ENCODE results near the gene PBX4.

PBX4 gene

DNA sequence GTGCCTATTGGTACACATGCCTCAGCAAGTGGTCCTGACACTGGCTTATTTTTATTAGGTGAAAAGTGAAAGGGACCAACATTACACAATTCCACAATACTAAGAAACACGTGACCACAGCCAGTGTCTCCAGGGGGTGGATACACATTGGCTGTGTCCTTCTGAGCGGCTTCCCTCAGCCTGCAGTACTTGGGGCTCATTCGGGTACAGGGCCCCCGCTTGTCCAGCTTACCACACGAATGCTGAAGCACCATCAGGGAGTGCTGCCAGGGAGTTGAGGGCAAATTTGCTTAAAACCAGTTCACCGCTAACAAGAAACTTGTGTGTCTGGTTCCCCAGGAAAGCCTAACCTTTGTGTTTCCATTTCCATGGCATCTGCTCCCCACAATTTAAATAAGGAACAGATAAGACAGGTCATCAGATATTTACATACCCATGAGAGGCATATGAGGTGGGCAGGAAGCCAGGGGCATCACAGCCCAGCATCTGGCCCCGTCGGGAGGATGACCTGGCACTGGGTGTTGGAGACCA is 23.3 kb downstream of the PBX4 start:
- TF ChIP-seq, protein P1, sequence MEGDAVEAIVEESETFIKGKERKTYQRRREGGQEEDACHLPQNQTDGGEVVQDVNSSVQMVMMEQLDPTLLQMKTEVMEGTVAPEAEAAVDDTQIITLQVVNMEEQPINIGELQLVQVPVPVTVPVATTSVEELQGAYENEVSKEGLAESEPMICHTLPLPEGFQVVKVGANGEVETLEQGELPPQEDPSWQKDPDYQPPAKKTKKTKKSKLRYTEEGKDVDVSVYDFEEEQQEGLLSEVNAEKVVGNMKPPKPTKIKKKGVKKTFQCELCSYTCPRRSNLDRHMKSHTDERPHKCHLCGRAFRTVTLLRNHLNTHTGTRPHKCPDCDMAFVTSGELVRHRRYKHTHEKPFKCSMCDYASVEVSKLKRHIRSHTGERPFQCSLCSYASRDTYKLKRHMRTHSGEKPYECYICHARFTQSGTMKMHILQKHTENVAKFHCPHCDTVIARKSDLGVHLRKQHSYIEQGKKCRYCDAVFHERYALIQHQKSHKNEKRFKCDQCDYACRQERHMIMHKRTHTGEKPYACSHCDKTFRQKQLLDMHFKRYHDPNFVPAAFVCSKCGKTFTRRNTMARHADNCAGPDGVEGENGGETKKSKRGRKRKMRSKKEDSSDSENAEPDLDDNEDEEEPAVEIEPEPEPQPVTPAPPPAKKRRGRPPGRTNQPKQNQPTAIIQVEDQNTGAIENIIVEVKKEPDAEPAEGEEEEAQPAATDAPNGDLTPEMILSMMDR (IDR thresholded peaks at IDR 0.05; ENCODE audit: control extremely low read depth, extremely low read depth, low read depth, missing control alignments): no peak
- DNase-seq (ENCODE audit: extremely low spot score): no peak
- ChIA-PET CTCF (interaction anchor here (1.4 kb wide), 1 partner anchor 62 kb away, joined by 4 read pairs; no protein-coding TSS in a partner anchor), POLR2A (interaction anchor here (0.7 kb wide), 1 partner anchor 27 kb away, joined by 3 read pairs; no protein-coding TSS in a partner anchor)

DNA sequence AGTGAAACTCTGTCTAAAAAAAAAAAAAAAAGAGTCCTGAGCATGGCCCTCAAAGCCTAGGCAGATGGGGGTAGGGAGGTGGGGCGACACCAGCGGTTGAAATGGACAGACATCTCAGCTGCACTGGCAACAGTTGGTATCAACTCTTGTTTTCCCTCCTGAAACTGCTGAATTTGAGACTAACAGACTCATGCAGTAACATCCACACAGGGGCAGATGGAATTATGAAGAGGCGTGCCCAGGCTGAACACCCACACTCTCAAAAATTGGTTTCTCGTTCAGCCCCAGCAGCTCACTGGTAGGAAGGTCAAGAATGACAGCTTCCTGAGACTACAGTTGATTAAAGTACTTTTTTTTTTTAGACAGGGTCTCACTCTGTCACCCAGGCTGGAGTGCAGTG is 24.1 kb downstream of the PBX4 start:
- TF ChIP-seq, protein P1 (IDR thresholded peaks at IDR 0.05; ENCODE audit: control extremely low read depth, extremely low read depth, low read depth, missing control alignments): no peak

DNA sequence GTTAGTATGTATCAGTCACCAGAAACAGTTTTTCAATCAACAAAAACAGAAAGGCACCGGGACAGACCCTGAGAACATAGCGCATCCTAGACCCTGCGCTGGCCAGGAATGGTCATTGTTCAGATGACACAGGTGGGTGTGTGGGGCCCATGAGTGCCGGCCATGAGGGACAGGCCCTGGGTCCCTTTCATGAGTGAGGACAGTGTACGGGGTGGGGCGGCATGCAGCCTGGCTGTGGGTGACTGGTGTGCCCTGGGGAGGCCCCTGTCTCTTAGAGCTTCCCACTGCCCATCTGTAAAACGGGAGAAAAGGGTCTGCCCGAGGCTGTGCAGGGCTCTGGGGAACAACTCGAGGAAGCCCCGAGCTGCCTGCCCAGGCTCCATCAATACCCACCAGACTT is 25.8 kb downstream of the PBX4 start:
- TF ChIP-seq, protein P1 (IDR thresholded peaks at IDR 0.05; ENCODE audit: control extremely low read depth, extremely low read depth, low read depth, missing control alignments): no peak
- CTCF ChIA-PET: interaction anchor here (1.3 to 2.0 kb wide), 3 partner anchors 13 to 61 kb away, joined by 3 to 7 read pairs (median 5); no protein-coding TSS in a partner anchor
- no peak for DNase-seq (ENCODE audit: extremely low spot score)
- POLR2A ChIA-PET: no interaction called here

More for the DNA sequence above, 24.1 kb downstream of the PBX4 start:
- CTCF ChIA-PET: no interaction called here
- no peak for DNase-seq (ENCODE audit: extremely low spot score)
- POLR2A ChIA-PET: interaction anchor here (0.6 to 0.7 kb wide), 2 partner anchors 28 to 69 kb away, joined by 3 read pairs; no protein-coding TSS in a partner anchor

DNA sequence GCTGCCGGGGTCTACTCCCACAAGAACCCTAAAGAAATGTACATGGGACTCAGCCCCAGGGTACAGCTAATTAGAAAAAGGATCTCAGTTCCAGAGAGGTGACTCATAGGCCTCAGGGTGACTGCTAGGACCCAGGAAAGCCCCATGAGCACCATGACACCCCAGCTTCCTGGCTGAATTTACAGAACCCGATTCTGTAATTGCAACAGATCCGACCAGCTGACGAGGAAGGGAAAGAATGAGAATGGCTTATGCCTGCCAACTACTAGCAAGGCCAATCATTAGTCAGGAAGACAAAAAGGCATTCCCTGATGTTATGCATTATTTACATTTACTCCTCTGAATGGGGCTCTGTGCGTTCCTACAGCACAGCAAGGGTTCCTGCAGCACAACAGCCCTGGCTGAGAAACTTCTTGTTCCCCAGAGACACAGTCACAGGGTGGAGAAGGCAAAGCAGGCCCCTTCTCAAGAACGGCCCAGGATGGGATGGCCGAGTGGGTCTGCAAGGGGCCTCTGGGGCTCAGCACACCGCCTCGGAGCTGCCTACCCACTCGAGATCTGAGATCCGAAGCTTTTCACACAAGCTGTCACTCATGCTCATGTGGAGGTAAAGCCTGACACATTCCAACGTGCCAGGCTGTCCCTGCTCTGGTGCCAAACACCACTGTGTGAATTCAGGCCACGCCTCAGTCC is 27.2 kb downstream of the PBX4 start:
- ChIA-PET POLR2A (no interaction called here), CTCF (interaction anchor here (1.0 to 2.0 kb wide), 5 partner anchors 8 to 58 kb away, joined by 3 to 7 read pairs (median 4); no protein-coding TSS in a partner anchor)
- TF ChIP-seq, protein P1 (IDR thresholded peaks at IDR 0.05; ENCODE audit: control extremely low read depth, extremely low read depth, low read depth, missing control alignments): no peak
- peak; percentile 82 for DNase-seq (ENCODE audit: extremely low spot score)

GRCh38 chr19:19588546-19588945 is 29.9 kb downstream of the PBX4 start:
- TF ChIP-seq, protein P1 (IDR thresholded peaks at IDR 0.05; ENCODE audit: control extremely low read depth, extremely low read depth, low read depth, missing control alignments): no peak
- ChIA-PET POLR2A (no interaction called here), CTCF (interaction anchor here (2.6 kb wide), 1 partner anchor 34 kb away, joined by 8 read pairs; no protein-coding TSS in a partner anchor)
- no peak for DNase-seq (ENCODE audit: extremely low spot score)

DNA sequence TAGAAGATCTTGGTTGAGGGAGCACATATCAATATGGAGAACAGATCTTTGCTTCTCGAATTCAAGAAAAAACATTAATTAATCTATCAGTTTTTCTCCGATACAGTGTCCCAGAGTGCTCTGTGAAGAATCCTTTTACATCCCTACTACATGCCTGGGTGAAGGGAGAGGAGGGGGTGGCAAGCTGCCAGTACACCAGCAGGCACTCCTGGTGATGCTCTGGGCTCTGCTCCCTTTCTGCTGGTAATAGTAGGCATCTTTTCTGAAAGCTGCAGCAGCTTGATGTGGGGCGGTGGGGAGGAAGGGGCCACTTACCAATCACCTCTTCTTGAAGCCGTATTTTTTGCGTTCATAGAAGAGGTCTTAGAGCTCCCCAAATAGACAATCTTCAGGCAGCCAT is 30.7 kb downstream of the PBX4 start:
- DNase-seq (ENCODE audit: extremely low spot score): no peak
- CTCF ChIA-PET: interaction anchor here (2.6 kb wide), 1 partner anchor 34 kb away, joined by 8 read pairs; no protein-coding TSS in a partner anchor
- TF ChIP-seq, protein P1 (IDR thresholded peaks at IDR 0.05; ENCODE audit: control extremely low read depth, extremely low read depth, low read depth, missing control alignments): no peak
- POLR2A ChIA-PET: no interaction called here

Data from GM10248 (cell line).